PC-3 (cell line): ENCODE measurements around the gene UPK1A. TPM values are rescaled to one million over a fixed set of nuclear protein-coding genes. Genes with fewer than 3 reads are reported as not detected.
A peak's percentile ranks its signal among the peaks of the same experiment; 100 is the strongest.
"Not testable (repeated sequence)": the region's sequence is repeated elsewhere in the genome, so short reads cannot be mapped to it uniquely, and the experiment has no call there.

Experiments used
- ATAC-seq: fragments of 200-7000 bp; cut with Tn5 transposase; 2 replicates; pipeline ENCODE4 v1.9.1; 2020; ENCODE audit warnings: mild to moderate bottlenecking, moderate library complexity
- BruUV-seq: library from RNA; stranded (reverse); fragments of 400-500 nt; replicated peaks from 2 replicates; lab custom pipeline; 2021; lab: Mats Ljungman, UMichigan
- CTCF ChIA-PET: fragments of 300-600 bp; sonication (Branson Sonifier 250); formaldehyde crosslinking; loops from one replicate; lab custom pipeline; 2022; ENCODE audit warnings: antibody characterized with exemption; lab: Charles Lee
- POLR2A ChIA-PET: fragments of 300-600 bp; sonication (Branson Sonifier 250); formaldehyde crosslinking; loops from one replicate; lab custom pipeline; 2022; ENCODE audit warnings: antibody characterized with exemption; ENCODE audit not compliant: unreplicated experiment; lab: Charles Lee
- DNase-seq: peaks from one replicate; pipeline ENCODE4 v3.0.0-alpha.2; 2015
- H2AFZ ChIP-seq: fragments of 300-600 bp; sonication (generic); 2 replicates; pipeline ENCODE4 v1.6.0; 2016; ENCODE audit warnings: antibody characterized with exemption, low read length
- H3F3A ChIP-seq: fragments of 300-600 bp; sonication (generic); one replicate; pipeline ENCODE4 v1.6.0; 2017; ENCODE audit warnings: antibody characterized with exemption, low read length, control low read depth, mild to moderate bottlenecking; ENCODE audit not compliant: unreplicated experiment
- H3K27ac ChIP-seq: fragments of 300-600 bp; sonication (generic); 2 replicates; pipeline ENCODE4 v1.5.1; 2016; ENCODE audit warnings: mild to moderate bottlenecking, low read length
- H3K27me3 ChIP-seq: fragments of 300-600 bp; sonication (generic); 2 replicates; pipeline ENCODE4 v1.6.1; 2016; ENCODE audit warnings: low read length, mixed read lengths
- H3K36me3 ChIP-seq: fragments of 300-600 bp; sonication (generic); 2 replicates; pipeline ENCODE4 v1.6.1; 2016; ENCODE audit warnings: low read depth, mixed run types, low read length, mixed read lengths
- H3K4me1 ChIP-seq: fragments of 300-600 bp; sonication (generic); 2 replicates; pipeline ENCODE4 v1.5.1; 2016; ENCODE audit warnings: low read length; ENCODE audit not compliant: insufficient read depth
- H3K4me2 ChIP-seq: fragments of 300-600 bp; sonication (generic); 2 replicates; pipeline ENCODE4 v1.6.0; 2016; ENCODE audit warnings: low read length
- H3K4me3 ChIP-seq: fragments of 300-600 bp; sonication (generic); 2 replicates; pipeline ENCODE4 v1.5.1; 2016; ENCODE audit warnings: mild to moderate bottlenecking, low read length, mixed read lengths
- H3K79me2 ChIP-seq: fragments of 300-600 bp; sonication (generic); 2 replicates; pipeline ENCODE4 v1.6.1; 2017; ENCODE audit warnings: low read length, mixed read lengths
- H3K9ac ChIP-seq: fragments of 300-600 bp; sonication (generic); 2 replicates; pipeline ENCODE4 v1.6.0; 2016; ENCODE audit warnings: mild to moderate bottlenecking, low read length
- H3K9me2 ChIP-seq: fragments of 300-600 bp; sonication (generic); replicated peaks from 2 replicates; pipeline ENCODE4 v1.6.1; 2016; ENCODE audit warnings: mixed run types, low read length, mixed read lengths
- H3K9me3 ChIP-seq: fragments of 300-600 bp; sonication (generic); 2 replicates; pipeline ENCODE4 v1.6.1; 2016; ENCODE audit warnings: low read length, mixed read lengths
- H4K20me1 ChIP-seq: fragments of 300-600 bp; sonication (generic); 2 replicates; pipeline ENCODE4 v1.6.1; 2016; ENCODE audit warnings: low read length, mixed read lengths
- EZH2 ChIP-seq: fragments of 300-600 bp; sonication (generic); IDR thresholded peaks from one replicate; pipeline ENCODE4 v1.6.1; 2017; ENCODE audit warnings: antibody characterized with exemption, mild to moderate bottlenecking, low read length; ENCODE audit not compliant: unreplicated experiment
- EZH2phosphoT487 ChIP-seq: fragments of 300-600 bp; sonication (generic); IDR thresholded peaks from 2 replicates; pipeline ENCODE4 v1.6.1; 2018; ENCODE audit warnings: mild to moderate bottlenecking, antibody characterized with exemption, low read length, borderline replicate concordance
- intact Hi-C: fragments of 100-400 bp; cut with micrococcal nuclease; formaldehyde crosslinking; loops from 2 replicates; pipeline ENCODE4 v1.9.0; 2023
- total RNA-seq: library from RNA; depleted of rRNA; stranded (reverse); fragments of >200 nt; gene quantifications from 2 replicates; pipeline ENCODE4 v1.2.3, GENCODE V29; 2014
- TF ChIP-seq, protein P1 (sequence below): fragments of 300-600 bp; sonication (generic); conservative IDR thresholded peaks from 2 replicates; pipeline ENCODE4 v1.5.1; 2017; ENCODE audit warnings: antibody characterized with exemption, low read depth, mild to moderate bottlenecking, low read length

Gene UPK1A
- total RNA-seq, 1 experiment from 2014 or later = not detected

DNA sequence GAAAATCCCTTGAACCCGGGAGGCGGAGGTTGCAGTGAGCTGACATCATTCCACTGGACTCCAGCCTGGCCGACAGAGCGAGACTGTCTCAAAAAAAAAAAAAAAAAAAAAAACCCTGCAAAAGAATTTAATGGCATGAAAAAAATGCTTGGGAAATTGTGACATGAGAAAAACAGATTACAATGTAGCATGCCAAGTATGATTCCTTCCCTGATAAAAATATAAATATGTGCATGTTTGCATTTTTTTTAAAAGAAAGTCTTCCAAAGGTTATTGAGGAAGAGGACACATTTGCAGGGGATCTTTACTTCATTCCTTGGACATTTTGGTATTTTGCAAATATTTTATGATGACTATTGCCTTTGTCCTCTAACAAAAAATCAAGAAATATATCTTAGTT, 23.5 kb downstream of the UPK1A start:
- H3K9me3 ChIP-seq = no peaks in the 10 kb centered on the region
- BruUV-seq = no TSS peak
- no peak overlapping the region for H2AFZ ChIP-seq
- no peak overlapping the region for H3K4me2 ChIP-seq
- CTCF ChIA-PET = no interaction called here
- no peaks in the 10 kb centered on the region for H3F3A ChIP-seq
- H4K20me1 ChIP-seq = no peaks in the 10 kb centered on the region
- H3K9ac ChIP-seq = no peak overlapping the region
- ATAC-seq = no peak
- no peak overlapping the region for H3K4me3 ChIP-seq
- intact Hi-C loops = loop anchor here (10.0 kb wide), 1 partner anchor 135 kb away; no protein-coding TSS in a partner anchor
- POLR2A ChIA-PET = no interaction called here
- TF ChIP-seq, protein P1, sequence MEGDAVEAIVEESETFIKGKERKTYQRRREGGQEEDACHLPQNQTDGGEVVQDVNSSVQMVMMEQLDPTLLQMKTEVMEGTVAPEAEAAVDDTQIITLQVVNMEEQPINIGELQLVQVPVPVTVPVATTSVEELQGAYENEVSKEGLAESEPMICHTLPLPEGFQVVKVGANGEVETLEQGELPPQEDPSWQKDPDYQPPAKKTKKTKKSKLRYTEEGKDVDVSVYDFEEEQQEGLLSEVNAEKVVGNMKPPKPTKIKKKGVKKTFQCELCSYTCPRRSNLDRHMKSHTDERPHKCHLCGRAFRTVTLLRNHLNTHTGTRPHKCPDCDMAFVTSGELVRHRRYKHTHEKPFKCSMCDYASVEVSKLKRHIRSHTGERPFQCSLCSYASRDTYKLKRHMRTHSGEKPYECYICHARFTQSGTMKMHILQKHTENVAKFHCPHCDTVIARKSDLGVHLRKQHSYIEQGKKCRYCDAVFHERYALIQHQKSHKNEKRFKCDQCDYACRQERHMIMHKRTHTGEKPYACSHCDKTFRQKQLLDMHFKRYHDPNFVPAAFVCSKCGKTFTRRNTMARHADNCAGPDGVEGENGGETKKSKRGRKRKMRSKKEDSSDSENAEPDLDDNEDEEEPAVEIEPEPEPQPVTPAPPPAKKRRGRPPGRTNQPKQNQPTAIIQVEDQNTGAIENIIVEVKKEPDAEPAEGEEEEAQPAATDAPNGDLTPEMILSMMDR = no peak
- TF ChIP-seq EZH2phosphoT487 (no peak), EZH2 (no peak)
- no peaks in the 10 kb centered on the region for H3K79me2 ChIP-seq
- no peaks in the 10 kb centered on the region for H3K27me3 ChIP-seq
- no peak for DNase-seq
- H3K9me2 ChIP-seq = no peaks in the 10 kb centered on the region
- H3K36me3 ChIP-seq = no peaks in the 10 kb centered on the region; the same call in 1 of the 2 replicates
- no peaks in the 10 kb centered on the region for H3K4me1 ChIP-seq
- no peak overlapping the region for H3K27ac ChIP-seq

DNA sequence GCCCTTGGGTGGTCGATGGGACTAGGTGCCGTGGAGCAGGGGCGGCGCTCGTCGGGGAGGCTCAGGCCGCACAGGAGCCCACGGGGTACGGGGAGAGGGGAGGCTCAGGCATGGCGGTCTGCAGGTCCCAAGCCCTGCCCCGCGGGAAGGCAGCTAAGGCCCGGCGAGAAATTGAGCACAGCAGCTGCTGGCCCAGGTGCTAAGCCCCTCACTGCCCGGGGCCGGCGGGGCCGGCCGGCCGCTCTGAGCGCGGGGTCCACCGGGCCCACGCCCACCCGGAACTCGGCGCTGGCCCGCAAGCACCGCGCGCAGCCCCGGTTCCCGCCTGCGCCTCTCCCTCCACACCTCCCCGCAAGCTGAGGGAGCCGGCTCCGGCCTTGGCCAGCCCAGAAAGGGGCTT, 24.8 kb downstream of the UPK1A start:
- H3K9ac ChIP-seq, H2AFZ ChIP-seq, H3K27me3 ChIP-seq, H3K27ac ChIP-seq, H4K20me1 ChIP-seq, H3K4me3 ChIP-seq, BruUV-seq, POLR2A ChIA-PET, H3K4me2 ChIP-seq, H3K79me2 ChIP-seq, CTCF ChIA-PET, DNase-seq, H3K9me2 ChIP-seq, ATAC-seq, H3F3A ChIP-seq, H3K4me1 ChIP-seq, H3K9me3 ChIP-seq, H3K36me3 ChIP-seq: not testable (repeated sequence)
- intact Hi-C loops = loop anchor here (10.0 kb wide), 1 partner anchor 134 kb away; no protein-coding TSS in a partner anchor

DNA sequence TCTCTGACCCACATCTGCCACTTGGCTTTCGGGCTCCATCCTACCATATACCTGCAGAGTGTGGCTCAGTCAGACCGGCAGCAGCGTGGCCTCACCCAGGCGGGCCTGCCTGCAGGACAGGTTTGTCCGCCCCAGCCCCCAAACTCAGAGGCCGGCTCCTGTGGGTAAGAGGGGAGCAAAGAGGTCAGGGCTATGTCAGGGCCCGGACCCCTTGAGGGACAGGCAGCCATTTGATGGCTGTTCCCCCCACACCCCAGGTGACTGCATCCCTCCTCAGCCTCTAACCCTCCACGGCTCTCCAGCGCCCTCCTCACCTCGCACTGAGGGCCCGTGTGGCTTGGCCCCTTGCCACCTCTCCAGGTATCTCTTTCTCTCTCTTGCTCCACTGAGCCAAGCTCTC, 25.7 kb downstream of the UPK1A start:
- Histone ChIP-seq H3K4me3 (no peak overlapping the region), H3K79me2 (no peaks in the 10 kb centered on the region), H3K4me1 (no peaks in the 10 kb centered on the region), H3K9me2 (no peaks in the 10 kb centered on the region), H3K4me2 (peak overlapping the region; percentile 21), H3F3A (no peaks in the 10 kb centered on the region), H3K36me3 (no peaks in the 10 kb centered on the region; the same call in 1 of the 2 replicates), H4K20me1 (no peaks in the 10 kb centered on the region), H3K9ac (no peak overlapping the region), H2AFZ (peak overlapping the region; percentile 21; the same call in 1 of the 2 replicates), H3K27me3 (no peaks in the 10 kb centered on the region), H3K27ac (no peak overlapping the region), H3K9me3 (no peaks in the 10 kb centered on the region)
- peak; percentile 23 for DNase-seq
- no TSS peak for BruUV-seq
- CTCF ChIA-PET = interaction anchor here (0.7 kb wide), 1 partner anchor 91 kb away, joined by 3 read pairs; no protein-coding TSS in a partner anchor
- no peak for TF ChIP-seq EZH2
- TF ChIP-seq, protein P1 = peak; percentile 19; the same call in 1 of the 2 replicates
- intact Hi-C loops = loop anchor here (10.0 kb wide), 1 partner anchor 133 kb away; no protein-coding TSS in a partner anchor
- no peak for ATAC-seq
- POLR2A ChIA-PET = no interaction called here
